NT2/D1 (cell line): ENCODE measurements around the gene OPN3.

Source experiments
- SUZ12 ChIP-seq: IDR thresholded peaks from 2 replicates; pipeline ENCODE4 v1.6.1; 2011; ENCODE audit not compliant: insufficient read length, insufficient read depth; ENCODE audit errors: extremely low read depth
- YY1 ChIP-seq: IDR thresholded peaks from 2 replicates; pipeline ENCODE4 v1.6.1; 2011; ENCODE audit not compliant: insufficient read length, insufficient read depth

- TF ChIP-seq YY1 (no peak), SUZ12 (no peak)
These were observed 9.7 kb downstream of the OPN3 start for GRCh38 chr1:241630476-241630875.
